SK-N-SH (cell line): ENCODE results near the gene ST6GALNAC2. TPM values are rescaled to one million over a fixed set of nuclear protein-coding genes. Genes with fewer than 3 reads are reported as not detected.

Experiments
- CTCF ChIA-PET: fragments of 300-600, 350-600 bp; formaldehyde crosslinking; extraction: SDS; loops from one replicate; lab custom pipeline; 2021; lab: Yijun Ruan, JAX
- POLR2A ChIA-PET: fragments of 350-600 bp; sonication (Branson Sonifier 250); formaldehyde crosslinking; extraction: SDS; loops from one replicate; lab custom pipeline; 2020; ENCODE audit warnings: antibody characterized with exemption, inconsistent platforms; lab: Yijun Ruan, JAX
- DNase-seq: peaks from one replicate; pipeline ENCODE4 v3.0.0; 2012
- H2AFZ ChIP-seq: fragments of 200-600 bp; sonication (generic); 2 replicates; pipeline ENCODE4 v1.8.1; 2016; ENCODE audit warnings: antibody characterized with exemption, mild to moderate bottlenecking, low read depth
- H3F3A ChIP-seq: fragments of 200-600 bp; sonication (generic); replicated peaks from 2 replicates; pipeline ENCODE3; 2016; ENCODE audit warnings: antibody characterized with exemption, mild to moderate bottlenecking; ENCODE audit not compliant: insufficient read depth
- H3K27ac ChIP-seq, 2 experiments: fragments of 200-500 bp in 1 of 2; fragments of 200-600 bp in 1 of 2; sonication (Bioruptor generic) in 1 of 2; sonication (generic), shearing (Covaris generic) in 1 of 2; 2 replicates each; pipeline versions ENCODE4 v1.5.1 to v1.6.1; 2014 to 2016; ENCODE audit warnings: low read depth in 2 of 2, inconsistent platforms in 1 of 2, low read length in 1 of 2, mild to moderate bottlenecking in 1 of 2, mixed read lengths in 1 of 2
- H3K27me3 ChIP-seq: fragments of 200-600 bp; sonication (generic), shearing (Covaris generic); 2 replicates; pipeline ENCODE4 v1.6.1; 2016; ENCODE audit warnings: mixed run types; ENCODE audit not compliant: insufficient read depth
- H3K36me3 ChIP-seq, 2 experiments: fragments of 200-500 bp in 1 of 2; fragments of 200-600 bp in 1 of 2; sonication (Bioruptor generic) in 1 of 2; sonication (generic) in 1 of 2; replicated peaks in 1 of 2; 2 replicates each; pipeline versions ENCODE3 to v1.5.1; 2014 to 2016; ENCODE audit warnings: low read length in 1 of 2, mild to moderate bottlenecking in 1 of 2; ENCODE audit not compliant: insufficient read depth in 2 of 2, control insufficient read depth in 1 of 2
- H3K4me1 ChIP-seq, 2 experiments: fragments of 200-500 bp in 1 of 2; fragments of 200-600 bp in 1 of 2; sonication (Bioruptor generic) in 1 of 2; sonication (generic), shearing (Covaris generic) in 1 of 2; 2 replicates each; pipeline versions ENCODE4 v1.5.1 to v1.6.1; 2014 to 2016; ENCODE audit warnings: low read depth in 1 of 2, low read length in 1 of 2, mixed run types in 1 of 2; ENCODE audit not compliant: insufficient read depth in 2 of 2, control insufficient read depth in 1 of 2
- H3K4me2 ChIP-seq: fragments of 200-600 bp; sonication (generic), shearing (Covaris generic); 2 replicates; pipeline ENCODE4 v1.6.1; 2017; ENCODE audit warnings: mixed run types
- H3K4me3 ChIP-seq, 2 experiments: fragments of 200-500 bp in 1 of 2; fragments of 200-600 bp in 1 of 2; sonication (Bioruptor generic) in 1 of 2; sonication (generic), shearing (Covaris generic) in 1 of 2; 2 replicates each; pipeline versions ENCODE4 v1.5.1 to v1.8.1; 2014 to 2016; ENCODE audit warnings: low read depth in 2 of 2, inconsistent platforms in 1 of 2, low read length in 1 of 2, mild to moderate bottlenecking in 1 of 2, mixed read lengths in 1 of 2, moderate library complexity in 1 of 2
- H3K79me2 ChIP-seq: fragments of 200-600 bp; sonication (generic); 2 replicates; pipeline ENCODE4 v1.8.1; 2017; ENCODE audit warnings: mild to moderate bottlenecking; ENCODE audit not compliant: insufficient read depth
- H3K9ac ChIP-seq: fragments of 200-600 bp; sonication (generic); 2 replicates; pipeline ENCODE4 v1.6.1; 2017; ENCODE audit warnings: mixed run types
- H3K9me2 ChIP-seq: fragments of 200-600 bp; sonication (generic); 2 replicates; pipeline ENCODE4 v1.6.1; 2017; ENCODE audit warnings: mixed run types
- H3K9me3 ChIP-seq: fragments of 200-600 bp; sonication (generic); 2 replicates; pipeline ENCODE4 v1.6.1; 2017; ENCODE audit warnings: mixed run types, mild to moderate bottlenecking, moderate library complexity
- H4K20me1 ChIP-seq: fragments of 200-600 bp; sonication (generic); 2 replicates; pipeline ENCODE4 v1.6.1; 2017; ENCODE audit warnings: mild to moderate bottlenecking, mixed run types; ENCODE audit not compliant: insufficient read depth
- CHD2 ChIP-seq: fragments of 150-350 bp; IDR thresholded peaks from 2 replicates; pipeline ENCODE4 v1.6.1; 2018; ENCODE audit warnings: low read length; ENCODE audit not compliant: partially characterized antibody
- EZH2phosphoT487 ChIP-seq: fragments of 200-600 bp; sonication (generic); IDR thresholded peaks from 2 replicates; pipeline ENCODE4 v1.6.1; 2017; ENCODE audit warnings: low read depth, mixed run types, mild to moderate bottlenecking, antibody characterized with exemption, moderate library complexity, borderline replicate concordance
- FOXJ3 ChIP-seq: sonication (generic); formaldehyde crosslinking; IDR thresholded peaks from 2 replicates; pipeline ENCODE4 v1.5.1; 2020; ENCODE audit warnings: mild to moderate bottlenecking, missing genetic modification reagents
- MEF2A ChIP-seq: IDR thresholded peaks from 2 replicates; pipeline ENCODE4 v1.4.0; 2012; ENCODE audit warnings: low read depth, borderline replicate concordance
- NRF1 ChIP-seq: IDR thresholded peaks from 2 replicates; pipeline ENCODE4 v1.6.1; 2012; ENCODE audit warnings: low read depth, mild to moderate bottlenecking, low read length
- POLR2AphosphoS5 ChIP-seq: IDR thresholded peaks from 2 replicates; pipeline ENCODE4 v1.6.1; 2012; ENCODE audit warnings: low read depth, low read length
- RXRA ChIP-seq: IDR thresholded peaks from 2 replicates; pipeline ENCODE4 v1.4.0; 2012; ENCODE audit warnings: low read depth, mild to moderate bottlenecking, borderline replicate concordance
- SIN3A ChIP-seq: IDR thresholded peaks from 2 replicates; pipeline ENCODE4 v1.6.1; 2012; ENCODE audit warnings: low read depth, mild to moderate bottlenecking, low read length, moderate library complexity, borderline replicate concordance
- WGBS: methylation state at CpG from one replicate; pipeline ENCODE4 v1.1.6; 2017; ENCODE audit warnings: low lambda C conversion rate; 5-methylcytosine and 5-hydroxymethylcytosine counted together
- polyA plus RNA-seq, 3 experiments: library from polyadenylated mRNA; depleted of rRNA; stranded (reverse); fragments of >200 nt; gene quantifications; 2 replicates each; pipeline ENCODE4 v1.2.3, GENCODE V29; 2012
- TF ChIP-seq, protein P1 (sequence below): fragments of 150-350 bp; IDR thresholded peaks from 2 replicates; pipeline ENCODE4 v1.6.1; 2017; ENCODE audit warnings: antibody characterized with exemption, low read length, low read depth, borderline replicate concordance
- TF ChIP-seq, protein P2 (sequence below): fragments of 200-600 bp; sonication (generic); IDR thresholded peaks from 2 replicates; pipeline ENCODE4 v1.6.1; 2017; ENCODE audit warnings: antibody characterized with exemption, mild to moderate bottlenecking, moderate library complexity
- TF ChIP-seq, protein P3 (sequence below): IDR thresholded peaks from 2 replicates; pipeline ENCODE4 v1.4.0; 2012; ENCODE audit warnings: low read depth
- TF ChIP-seq, protein P4 (sequence below): IDR thresholded peaks from 2 replicates; pipeline ENCODE4 v1.4.0; 2012; ENCODE audit warnings: low read depth, borderline replicate concordance

ST6GALNAC2 gene
- polyA plus RNA-seq, 1 of the 3 experiments (the other 2 are of a cell fraction): 0.94 TPM

DNA sequence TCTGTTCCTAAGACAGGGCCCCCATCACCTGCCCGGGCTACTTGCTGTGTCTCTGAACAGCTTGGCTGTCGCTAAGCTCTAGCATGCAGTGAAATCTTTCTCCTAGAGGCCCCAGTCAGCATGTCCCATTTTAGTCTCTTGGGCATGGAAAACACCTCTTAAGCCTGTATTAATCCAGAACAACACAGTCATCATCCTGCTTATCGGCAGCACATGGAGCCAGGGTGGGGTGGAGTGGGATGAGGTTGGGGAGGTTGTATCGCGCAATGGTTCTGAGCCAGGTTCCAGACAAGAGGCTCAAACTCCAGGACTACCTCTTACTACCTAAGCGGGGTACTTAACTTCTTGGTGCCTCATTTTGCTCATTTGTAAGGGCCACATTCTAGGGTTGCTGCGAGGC is 7.8 kb downstream of the ST6GALNAC2 start (continued):
- TF ChIP-seq, protein P1, sequence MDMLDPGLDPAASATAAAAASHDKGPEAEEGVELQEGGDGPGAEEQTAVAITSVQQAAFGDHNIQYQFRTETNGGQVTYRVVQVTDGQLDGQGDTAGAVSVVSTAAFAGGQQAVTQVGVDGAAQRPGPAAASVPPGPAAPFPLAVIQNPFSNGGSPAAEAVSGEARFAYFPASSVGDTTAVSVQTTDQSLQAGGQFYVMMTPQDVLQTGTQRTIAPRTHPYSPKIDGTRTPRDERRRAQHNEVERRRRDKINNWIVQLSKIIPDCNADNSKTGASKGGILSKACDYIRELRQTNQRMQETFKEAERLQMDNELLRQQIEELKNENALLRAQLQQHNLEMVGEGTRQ: no peak
- TF ChIP-seq, protein P2, sequence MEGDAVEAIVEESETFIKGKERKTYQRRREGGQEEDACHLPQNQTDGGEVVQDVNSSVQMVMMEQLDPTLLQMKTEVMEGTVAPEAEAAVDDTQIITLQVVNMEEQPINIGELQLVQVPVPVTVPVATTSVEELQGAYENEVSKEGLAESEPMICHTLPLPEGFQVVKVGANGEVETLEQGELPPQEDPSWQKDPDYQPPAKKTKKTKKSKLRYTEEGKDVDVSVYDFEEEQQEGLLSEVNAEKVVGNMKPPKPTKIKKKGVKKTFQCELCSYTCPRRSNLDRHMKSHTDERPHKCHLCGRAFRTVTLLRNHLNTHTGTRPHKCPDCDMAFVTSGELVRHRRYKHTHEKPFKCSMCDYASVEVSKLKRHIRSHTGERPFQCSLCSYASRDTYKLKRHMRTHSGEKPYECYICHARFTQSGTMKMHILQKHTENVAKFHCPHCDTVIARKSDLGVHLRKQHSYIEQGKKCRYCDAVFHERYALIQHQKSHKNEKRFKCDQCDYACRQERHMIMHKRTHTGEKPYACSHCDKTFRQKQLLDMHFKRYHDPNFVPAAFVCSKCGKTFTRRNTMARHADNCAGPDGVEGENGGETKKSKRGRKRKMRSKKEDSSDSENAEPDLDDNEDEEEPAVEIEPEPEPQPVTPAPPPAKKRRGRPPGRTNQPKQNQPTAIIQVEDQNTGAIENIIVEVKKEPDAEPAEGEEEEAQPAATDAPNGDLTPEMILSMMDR: no peak
- TF ChIP-seq MEF2A (no peak), POLR2AphosphoS5 (no peak), SIN3A (no peak)
- TF ChIP-seq, protein P3, sequence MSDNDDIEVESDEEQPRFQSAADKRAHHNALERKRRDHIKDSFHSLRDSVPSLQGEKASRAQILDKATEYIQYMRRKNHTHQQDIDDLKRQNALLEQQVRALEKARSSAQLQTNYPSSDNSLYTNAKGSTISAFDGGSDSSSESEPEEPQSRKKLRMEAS: no peak
- TF ChIP-seq, protein P4, sequence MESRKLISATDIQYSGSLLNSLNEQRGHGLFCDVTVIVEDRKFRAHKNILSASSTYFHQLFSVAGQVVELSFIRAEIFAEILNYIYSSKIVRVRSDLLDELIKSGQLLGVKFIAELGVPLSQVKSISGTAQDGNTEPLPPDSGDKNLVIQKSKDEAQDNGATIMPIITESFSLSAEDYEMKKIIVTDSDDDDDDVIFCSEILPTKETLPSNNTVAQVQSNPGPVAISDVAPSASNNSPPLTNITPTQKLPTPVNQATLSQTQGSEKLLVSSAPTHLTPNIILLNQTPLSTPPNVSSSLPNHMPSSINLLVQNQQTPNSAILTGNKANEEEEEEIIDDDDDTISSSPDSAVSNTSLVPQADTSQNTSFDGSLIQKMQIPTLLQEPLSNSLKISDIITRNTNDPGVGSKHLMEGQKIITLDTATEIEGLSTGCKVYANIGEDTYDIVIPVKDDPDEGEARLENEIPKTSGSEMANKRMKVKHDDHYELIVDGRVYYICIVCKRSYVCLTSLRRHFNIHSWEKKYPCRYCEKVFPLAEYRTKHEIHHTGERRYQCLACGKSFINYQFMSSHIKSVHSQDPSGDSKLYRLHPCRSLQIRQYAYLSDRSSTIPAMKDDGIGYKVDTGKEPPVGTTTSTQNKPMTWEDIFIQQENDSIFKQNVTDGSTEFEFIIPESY: no peak

DNA sequence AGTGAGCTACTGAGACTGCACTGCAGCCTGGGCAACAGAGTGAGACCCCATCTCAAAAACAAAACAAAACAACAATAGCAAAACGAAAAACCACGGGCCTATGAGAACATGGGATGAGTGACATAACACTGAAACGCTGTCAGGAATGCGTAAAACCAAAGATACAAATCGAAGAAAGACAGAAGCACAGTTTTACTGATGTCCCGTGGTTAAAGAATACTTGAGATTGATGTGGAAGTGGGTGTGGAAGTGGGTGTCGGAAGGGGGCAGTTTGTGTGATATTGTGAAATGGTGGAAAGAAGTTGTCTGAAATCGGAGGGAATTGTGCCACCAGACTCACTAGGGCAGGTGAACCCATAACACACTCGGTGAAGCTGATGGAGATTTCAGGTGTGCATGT is 9.5 kb downstream of the ST6GALNAC2 start:
- Histone ChIP-seq H3K79me2 (no peaks in the 10 kb centered on the region), H3K4me1 (no peaks in the 10 kb centered on the region), H3F3A (no peaks in the 10 kb centered on the region), H3K27ac (no peak overlapping the region), H3K4me3 (no peak overlapping the region), H3K27me3 (no peaks in the 10 kb centered on the region), H3K4me2 (no peak overlapping the region), H2AFZ (no peak overlapping the region), H4K20me1 (no peaks in the 10 kb centered on the region), H3K9ac (no peak overlapping the region), H3K36me3 (no peaks in the 10 kb centered on the region), H3K9me2 (no peaks in the 10 kb centered on the region), H3K9me3 (no peaks in the 10 kb centered on the region)
- no peak for TF ChIP-seq FOXJ3 (CRISPR knock-in tag)
- TF ChIP-seq NRF1: no peak
- no peak for TF ChIP-seq CHD2
- no peak for TF ChIP-seq EZH2phosphoT487
- TF ChIP-seq RXRA: no peak
- no peak for TF ChIP-seq MEF2A
- POLR2A ChIA-PET: no interaction called here
- WGBS: 92% methylated on average over 9 of the region's 9 CpGs
- CTCF ChIA-PET: interaction anchor here (0.8 to 8.5 kb wide), 8 partner anchors 9 to 292 kb away, joined by 3 to 45 read pairs (median 4); partner anchors contain the start of genes MGAT5B and ST6GALNAC2
- DNase-seq: no peak
